Inflammatory macrophage (primary cell): ENCODE results near the gene SLC24A3.

Experiments used
- DNase-seq, 2 donors: peaks; one replicate each; pipeline ENCODE4 v3.0.0-alpha.2; 2020 to 2022

SLC24A3 gene

DNA sequence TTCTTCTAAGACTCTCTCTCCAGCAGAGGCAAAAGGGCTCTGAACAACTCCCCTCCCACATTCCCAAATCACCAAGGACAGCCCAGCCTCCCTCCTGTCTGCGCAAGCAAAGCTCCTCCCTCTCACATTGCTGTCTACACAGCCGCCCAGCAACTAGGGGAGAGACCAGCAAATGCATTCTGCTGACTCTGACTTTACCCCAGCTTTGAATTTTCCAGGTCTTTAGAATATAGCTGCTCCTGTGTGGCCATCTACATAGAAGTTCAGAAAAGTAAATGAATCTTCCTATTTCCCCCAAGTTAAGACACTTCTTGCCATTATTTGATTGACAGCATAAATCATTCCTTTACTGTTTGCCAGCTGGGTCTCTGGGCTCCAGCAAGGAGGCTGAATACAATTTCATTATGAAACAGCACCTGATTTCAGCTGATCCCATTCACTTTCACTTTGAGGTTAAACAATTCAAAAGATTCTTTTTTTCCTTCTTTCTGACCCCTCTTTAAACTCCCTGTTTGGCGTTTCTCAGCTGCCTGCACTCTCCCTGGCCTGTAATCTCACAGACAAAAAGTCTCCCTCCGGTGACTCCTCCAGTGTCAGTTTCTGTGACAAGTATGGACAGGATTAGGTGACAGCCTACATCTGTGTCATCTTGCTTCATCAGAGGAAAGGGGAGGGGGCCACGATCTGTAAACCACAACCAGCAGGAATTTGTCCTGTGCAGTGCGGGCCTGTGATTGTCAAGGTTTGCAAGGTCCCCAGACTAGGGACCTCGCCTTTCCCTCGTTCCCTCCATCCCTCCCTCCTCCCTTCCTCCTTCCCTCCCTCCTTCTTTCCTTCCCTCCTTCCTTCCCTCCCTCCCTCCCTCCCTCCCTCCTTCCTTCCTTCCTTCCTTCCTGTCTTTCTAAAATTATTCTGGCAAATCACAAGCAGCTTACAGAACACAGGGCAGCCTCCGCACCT is 340.1 kb downstream of the SLC24A3 start:
- DNase-seq = no peak

- DNase-seq = peak; percentile 50 to 69
Observed at GRCh38 chr20:19554666-19555065, 342.2 kb downstream of the SLC24A3 start.

- no peak for DNase-seq
Observed at GRCh38 chr20:19555726-19556125, 343.3 kb downstream of the SLC24A3 start.

DNA sequence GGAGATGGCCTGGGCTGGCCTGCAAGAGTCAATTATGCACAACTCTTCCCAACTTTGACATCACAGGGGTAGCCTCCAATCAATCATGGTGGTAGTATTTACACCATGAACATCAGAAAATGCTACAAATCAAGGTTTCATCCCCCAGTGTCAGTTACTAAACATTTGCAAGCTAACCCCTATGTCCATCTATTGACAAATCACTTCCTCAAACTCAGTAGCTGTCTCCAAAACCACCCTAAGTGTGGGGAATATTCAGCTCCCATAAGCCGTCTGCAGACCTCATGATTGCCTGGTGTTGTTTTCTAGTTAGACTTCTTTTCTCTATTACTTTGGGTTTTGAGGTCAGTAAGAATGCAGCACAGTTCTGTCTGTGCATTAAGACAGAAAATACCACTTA is 344.8 kb downstream of the SLC24A3 start:
- DNase-seq = peak; percentile 54 to 63

DNA sequence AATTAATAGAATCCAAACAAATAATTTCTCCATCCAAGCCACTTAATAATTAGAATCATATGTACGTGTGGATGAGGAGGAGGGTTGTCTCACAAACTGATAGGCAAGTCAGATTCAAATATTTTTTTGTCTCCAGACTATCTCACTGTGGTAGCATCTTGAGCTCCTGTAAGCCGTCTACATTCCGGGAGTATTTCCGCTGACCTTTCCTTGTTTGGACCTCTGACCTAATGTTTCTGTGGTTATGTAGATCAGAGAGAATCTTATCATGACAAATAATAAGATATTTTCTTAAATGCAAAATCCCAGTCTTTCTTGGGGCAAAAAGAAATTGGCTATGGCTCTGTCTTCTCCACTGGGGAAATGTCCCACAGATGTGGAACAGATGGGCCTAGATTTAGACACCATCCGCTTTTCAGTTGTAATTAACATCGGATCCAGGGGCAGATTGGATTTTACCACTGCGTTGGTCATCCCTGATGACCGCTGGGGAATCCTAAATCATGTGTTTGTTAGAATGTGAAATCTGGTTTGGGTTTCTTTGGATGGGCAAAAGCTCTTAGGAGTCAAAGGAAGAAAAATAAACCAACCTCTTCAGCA is 348.5 kb downstream of the SLC24A3 start:
- no peak for DNase-seq

GRCh38 chr20:19562426-19562825 is 350.0 kb downstream of the SLC24A3 start:
- no peak for DNase-seq

GRCh38 chr20:19564261-19564660 is 351.8 kb downstream of the SLC24A3 start:
- DNase-seq = no peak

- DNase-seq = peak; percentile 39 to 52
Observed at GRCh38 chr20:19565736-19566135, 353.3 kb downstream of the SLC24A3 start.

DNA sequence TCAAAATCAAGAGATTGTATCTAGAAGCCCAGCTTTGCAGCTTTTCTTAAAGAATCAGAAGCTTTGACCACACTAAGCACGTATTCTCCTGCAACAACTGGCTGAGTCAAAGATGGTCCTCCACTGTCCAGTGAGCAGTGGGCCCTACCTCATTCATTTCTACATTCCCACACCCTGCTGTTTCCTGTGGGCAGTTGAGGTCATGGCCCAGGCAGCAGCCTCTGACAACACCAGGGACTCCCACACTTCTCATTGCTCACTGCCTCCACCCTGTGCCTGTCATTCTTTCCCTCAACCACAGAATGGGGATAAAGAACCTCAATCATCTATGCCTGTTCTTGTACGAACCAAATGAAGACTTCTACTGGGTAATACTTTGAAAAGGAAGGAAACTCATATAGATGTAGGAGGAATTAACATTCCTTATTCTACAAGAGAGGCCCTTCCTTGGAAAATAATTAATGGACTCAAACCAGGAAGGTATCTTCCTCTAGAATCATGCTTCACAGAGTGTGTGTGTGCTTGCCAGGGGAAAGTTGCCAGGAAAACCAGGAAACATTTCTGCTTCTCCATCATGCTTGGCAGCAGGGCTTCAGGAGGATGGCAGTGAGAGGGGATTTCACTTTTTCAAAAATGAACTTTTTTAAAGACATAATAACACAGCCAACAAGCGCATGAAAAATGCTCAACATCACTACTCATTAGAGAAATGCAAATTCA is 353.9 kb downstream of the SLC24A3 start:
- peak; percentile 84 to 94 for DNase-seq

DNA sequence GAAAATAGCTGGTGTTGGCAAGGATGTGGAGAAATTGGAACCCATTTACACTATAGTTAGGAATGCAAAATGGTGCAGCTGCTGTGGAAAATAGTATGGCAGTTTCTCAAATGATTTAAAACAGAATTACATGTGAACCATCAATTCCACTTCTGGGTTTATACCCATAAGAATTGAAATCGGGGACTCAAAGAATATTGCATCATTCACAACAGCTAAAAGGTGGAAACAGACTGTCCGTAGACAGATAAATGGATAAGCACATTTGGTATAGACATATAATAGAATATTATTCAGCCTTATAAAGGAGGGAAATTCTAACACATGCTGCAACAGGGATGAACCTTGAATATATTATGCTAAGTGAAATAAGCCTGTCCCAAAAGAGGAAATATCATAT is 355.7 kb downstream of the SLC24A3 start:
- no peak for DNase-seq

DNA sequence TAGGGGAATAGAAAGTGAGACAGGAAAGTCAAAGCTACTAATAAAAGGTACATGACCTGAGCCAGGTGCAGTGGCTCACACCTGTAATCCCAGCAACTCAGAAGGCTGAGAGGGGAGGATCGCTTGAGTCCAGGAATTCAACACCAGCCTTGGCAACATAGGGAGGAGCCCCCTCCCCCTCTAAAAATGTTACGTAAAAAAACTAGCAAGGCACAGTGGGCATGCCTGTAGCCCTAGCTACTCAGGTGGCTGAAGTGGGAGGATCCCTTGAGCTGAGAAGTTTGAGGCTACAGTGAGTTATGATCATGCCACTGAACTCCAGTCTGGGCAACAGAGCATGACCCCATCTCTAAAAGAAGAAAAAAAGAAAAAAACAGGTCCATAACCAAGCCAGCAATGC is 359.6 kb downstream of the SLC24A3 start:
- DNase-seq = no peak

DNA sequence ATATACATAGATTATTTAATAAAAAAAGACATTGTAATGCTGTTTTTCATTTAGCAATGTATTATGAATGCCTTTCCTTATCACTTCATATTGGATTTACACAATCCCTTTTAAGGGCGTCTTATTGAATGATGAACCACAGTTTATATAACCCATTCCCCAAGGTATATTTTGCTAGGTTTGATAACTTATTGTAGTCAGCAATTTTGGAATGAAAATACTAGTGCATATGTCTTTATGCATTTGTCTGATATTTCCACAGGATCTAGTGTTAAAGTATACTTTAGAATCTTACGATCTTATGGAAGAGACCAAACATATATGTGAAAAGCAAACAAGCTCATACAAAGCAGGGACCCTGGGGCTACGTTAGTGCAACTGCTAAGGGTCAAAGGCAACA is 365.2 kb downstream of the SLC24A3 start:
- no peak for DNase-seq

DNA sequence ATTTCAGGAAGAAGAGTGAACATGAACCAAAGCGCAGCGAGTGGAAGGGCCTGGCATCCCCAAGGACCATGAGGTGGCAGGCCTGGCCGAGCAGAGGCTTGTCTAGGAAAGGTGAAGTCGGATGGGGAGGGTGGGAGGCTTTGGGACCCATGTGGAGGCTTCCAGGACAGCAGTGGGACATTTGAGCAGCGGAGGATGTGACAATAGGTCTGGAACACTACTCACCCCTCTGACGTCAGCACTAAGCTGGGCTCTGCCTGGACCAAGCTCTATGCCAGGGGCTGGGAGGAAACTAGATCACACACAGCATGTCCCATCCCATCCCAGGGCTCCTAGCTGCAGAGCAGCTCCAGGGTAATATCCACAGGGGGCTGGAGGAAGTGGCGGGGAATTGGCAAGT is 370.3 kb downstream of the SLC24A3 start:
- DNase-seq = no peak

DNA sequence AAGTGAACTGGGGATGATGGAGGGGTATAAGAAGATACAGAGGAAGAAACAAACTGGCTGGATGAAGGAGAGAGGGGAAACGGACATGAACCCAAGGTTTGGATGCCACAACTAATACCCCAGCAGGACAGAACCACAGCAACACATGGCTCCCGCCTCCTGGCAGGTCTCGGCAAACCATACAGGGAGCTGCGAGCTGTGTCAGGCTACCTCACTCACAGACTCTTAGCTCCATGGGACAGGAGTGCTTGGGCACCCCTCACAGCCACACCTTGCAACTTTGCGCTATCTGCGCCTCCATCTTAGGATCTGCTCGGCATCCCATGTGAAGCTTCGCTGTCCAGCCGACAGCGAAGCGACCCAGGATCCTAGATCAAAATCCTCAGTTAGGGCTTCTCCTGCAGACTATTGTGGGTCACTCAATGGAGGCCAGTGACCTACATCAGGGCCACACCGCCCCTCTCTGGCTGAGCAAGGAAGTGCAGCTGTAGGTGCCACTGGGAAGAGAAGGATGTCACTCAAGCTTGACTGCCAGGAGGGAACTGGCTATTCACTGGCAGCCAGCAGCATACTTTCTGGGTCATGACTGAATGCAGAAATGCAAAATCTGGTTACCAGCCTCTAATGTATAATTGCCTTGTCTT is 371.2 kb downstream of the SLC24A3 start:
- DNase-seq = peak; percentile 86 to 89

DNA sequence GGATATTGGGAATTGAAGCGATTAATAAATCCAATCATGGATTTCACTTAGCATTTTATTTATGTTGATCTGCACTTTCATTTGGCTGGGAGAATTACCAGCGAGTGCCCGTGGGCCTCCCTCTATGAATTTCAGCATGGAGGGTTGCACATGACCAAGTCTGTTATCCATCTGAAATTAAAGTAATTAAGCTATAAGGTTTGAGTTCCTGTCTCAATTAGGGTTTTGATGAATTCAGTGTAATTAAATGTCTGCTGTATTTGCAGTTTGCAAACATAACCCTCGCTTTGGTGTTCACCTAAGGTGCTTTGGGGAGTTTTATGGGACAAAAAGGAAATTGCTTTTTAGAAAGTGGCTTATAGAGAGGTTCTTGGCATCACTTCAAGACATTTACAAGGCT is 375.8 kb downstream of the SLC24A3 start:
- DNase-seq = no peak

DNA sequence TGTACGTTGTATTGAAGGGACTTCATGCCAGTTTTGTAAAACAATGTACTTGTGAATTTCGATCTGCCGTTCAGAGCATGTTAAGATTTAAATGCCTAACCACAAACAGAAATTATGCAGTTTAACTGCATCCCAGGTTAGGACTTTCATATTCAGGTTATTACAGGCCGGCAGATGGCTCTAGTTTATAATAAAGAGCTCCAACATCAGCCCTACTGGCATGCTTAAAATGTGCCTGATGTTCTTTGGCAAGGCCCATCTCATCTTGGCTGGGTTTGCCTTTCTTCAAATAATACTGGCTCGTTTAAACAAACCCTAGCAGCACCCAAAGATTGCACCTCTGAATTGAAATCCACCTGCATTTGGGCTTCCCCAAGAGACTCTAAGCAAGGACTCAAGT is 376.3 kb downstream of the SLC24A3 start:
- no peak for DNase-seq

DNA sequence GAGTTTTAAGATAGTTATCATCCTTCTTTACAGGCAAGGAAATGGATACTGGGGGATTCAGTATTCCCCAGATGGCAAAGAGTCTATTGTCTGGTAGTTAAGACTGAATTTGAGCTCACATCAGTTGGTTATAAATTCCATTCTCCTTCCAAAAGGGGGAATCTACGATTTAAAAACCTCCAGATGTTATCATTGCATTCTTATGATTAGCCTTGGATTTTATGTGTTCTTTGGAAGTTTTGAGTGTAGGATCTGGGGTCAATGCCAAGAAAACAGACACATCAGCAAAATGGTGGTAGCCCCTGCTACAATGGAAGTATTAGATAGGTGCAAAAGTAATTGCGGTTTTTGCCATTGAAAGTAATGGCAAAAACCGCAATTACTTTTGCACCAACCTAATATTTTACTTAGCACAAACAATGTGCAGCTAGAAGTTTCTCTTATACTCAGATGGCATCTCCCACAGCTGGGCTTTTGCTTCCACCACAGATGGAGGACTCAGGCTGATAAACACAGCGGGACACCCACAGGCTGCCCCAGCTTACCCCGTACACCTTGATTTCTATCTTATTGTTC is 377.4 kb downstream of the SLC24A3 start:
- no peak for DNase-seq

GRCh38 chr20:19590382-19590781 is 377.9 kb downstream of the SLC24A3 start:
- DNase-seq = no peak

DNA sequence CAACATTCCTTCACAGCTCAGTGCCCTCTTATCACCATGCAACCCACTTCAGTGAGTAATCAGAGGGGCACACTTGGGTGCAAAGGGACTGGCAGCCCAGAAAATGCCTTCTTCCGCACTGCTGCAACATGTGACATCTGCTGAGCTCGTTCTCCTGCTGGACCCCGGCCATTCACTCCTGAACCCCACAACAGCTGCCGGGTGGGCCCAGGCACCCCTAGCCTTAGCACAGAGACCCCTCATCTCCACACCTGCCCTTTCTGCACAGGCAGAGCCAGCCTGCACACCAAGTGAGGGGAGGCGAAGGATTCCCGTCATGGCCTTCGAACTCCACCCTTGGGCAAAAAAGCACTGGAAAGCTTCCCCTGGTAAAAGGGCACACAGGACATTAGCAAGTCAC is 381.3 kb downstream of the SLC24A3 start:
- DNase-seq = no peak

DNA sequence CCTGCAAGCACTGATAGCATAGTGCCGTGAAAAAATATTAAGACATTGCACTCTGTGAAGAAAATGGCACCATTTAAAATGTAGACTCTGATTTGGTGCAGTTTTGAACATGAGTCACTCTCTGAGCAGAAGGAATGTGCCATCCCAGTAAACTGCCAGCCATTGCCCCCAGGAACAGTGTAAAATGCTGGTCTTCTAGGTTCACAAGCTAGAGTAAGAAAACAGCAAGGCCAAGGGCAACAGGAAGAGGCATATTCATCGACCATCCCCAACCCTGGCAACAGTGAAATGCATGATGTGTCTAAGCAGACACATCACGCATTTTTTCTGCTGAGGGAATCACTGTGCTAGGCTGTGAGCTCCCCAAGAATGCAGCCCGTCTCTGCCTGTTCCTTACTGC is 382.5 kb downstream of the SLC24A3 start:
- DNase-seq = no peak

DNA sequence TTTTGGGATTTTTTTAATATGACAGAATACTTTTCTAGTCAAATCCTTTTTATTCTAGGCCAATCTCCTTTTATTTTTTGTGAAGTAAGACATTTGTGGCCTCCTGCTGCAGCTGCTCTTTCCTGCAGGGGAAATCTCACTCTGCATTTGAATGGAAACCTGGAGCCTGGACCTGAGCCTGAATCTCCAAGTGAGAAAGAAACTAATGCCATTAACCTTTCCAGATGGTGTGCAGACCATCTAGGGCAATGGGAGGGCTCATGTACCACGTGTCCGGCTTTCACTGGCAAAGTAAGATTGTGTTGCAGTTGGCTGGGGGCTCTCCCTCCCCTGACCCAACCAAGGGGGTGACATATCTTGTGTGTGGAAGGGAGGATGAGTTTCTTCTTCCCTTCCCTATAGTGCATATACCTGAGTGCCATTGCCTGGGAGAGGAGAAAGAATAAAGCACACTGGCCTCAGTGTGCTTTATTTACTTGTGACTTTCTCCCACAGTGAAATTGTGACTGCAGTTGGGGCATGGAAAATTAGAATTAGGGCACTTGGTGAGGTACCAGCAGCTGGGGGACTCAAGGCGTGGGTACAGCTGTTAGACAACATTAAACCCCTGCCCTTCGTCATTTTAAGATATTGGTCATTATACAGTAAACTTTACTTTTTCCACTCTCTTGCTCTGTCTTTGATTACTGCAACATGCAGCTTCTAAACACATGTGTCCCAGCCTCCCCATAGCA is 385.8 kb downstream of the SLC24A3 start:
- no peak for DNase-seq

GRCh38 chr20:19599200-19599599 is 386.8 kb downstream of the SLC24A3 start:
- no peak for DNase-seq
